SKM-1 (cell line): ENCODE data around the gene ANXA3.

Source experiments
- DNase-seq: peaks from one replicate; lab custom pipeline; 2025; ENCODE audit not compliant: unreplicated experiment; lab: John Stamatoyannopoulos, UW

ANXA3 gene

DNA sequence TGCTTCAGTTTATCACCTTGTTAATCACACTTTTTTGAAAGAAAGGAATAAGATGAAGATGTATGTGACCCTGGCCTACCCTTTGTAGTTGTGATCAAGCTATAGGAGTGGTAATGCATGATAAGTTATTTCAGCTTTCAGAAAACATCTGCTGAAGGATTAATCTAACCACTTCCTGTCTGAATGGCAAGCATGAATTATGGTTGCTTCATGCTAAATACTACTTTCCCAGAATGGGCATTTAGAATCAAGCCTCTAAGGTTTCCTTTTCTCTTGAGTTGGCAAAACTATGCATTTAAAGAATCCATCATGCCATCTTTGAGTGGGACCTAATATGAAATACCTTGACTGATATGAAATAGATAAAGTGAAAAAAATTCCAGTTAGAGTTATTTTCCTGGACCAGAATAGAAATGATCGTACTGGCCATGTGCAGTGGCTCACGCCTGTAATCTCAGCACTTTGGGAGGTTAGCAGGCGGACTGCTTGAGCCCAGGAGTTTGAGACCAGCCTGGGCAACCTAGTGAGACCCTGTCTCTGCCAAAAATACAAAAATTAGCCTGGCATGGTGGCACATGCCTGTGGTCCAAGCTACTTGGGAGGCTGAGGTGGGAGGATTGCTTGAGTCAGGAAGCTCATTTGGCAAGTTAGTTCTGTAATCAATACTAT lies 59.1 kb downstream of the ANXA3 start:
- DNase-seq = peak; percentile 23

DNA sequence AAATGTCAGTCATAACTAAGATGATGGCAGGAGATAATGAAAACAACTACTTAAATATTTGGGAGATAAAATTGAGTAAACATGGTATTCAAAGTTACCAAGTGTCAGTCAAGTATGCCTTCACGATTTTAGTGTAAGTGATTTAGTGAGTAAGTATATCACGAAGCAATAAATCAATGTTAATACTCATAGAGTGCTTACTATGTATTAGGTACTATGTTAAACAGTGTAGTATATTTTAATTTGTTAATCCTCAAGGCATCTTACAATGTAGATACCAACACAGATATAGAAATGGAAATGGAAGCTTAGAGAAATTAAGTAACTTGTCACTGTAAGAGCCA lies 59.6 kb downstream of the ANXA3 start:
- no peak for DNase-seq

DNA sequence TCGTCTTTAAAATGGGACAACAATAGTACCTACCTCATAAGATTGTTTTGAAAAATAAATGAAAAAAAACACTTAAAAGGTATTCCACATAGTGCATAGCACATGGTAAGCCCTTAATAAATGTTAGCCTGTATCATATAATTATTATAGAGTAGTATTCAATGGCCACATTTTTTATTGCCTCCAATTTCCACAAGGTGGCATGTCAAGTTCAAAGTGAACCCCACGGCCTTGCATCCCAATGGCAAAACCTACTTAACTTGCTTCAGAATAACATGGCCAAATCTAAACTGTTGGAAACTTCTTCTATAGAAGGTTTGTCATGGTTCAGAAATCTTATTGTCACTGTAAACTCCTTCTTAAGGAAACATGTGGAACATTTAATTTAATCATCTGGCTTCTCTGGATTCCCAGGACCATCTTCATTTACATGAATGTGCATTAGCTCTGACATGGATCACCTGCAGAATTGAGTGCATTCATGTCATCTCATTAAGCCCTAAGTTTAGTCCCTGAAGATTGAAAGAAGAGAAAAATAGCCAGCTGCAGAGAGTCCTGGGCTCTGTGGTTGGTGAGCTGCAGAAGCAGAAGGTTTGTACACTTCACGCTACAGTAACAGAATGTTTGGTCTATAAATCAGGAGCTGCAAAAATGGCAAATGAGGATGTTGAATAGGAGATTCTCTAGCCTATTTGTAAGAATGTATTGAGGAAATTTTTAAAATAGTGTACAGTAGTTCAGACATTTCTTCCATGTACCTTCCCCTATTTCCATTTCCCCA lies 61.0 kb downstream of the ANXA3 start:
- DNase-seq = peak; percentile 11

DNA sequence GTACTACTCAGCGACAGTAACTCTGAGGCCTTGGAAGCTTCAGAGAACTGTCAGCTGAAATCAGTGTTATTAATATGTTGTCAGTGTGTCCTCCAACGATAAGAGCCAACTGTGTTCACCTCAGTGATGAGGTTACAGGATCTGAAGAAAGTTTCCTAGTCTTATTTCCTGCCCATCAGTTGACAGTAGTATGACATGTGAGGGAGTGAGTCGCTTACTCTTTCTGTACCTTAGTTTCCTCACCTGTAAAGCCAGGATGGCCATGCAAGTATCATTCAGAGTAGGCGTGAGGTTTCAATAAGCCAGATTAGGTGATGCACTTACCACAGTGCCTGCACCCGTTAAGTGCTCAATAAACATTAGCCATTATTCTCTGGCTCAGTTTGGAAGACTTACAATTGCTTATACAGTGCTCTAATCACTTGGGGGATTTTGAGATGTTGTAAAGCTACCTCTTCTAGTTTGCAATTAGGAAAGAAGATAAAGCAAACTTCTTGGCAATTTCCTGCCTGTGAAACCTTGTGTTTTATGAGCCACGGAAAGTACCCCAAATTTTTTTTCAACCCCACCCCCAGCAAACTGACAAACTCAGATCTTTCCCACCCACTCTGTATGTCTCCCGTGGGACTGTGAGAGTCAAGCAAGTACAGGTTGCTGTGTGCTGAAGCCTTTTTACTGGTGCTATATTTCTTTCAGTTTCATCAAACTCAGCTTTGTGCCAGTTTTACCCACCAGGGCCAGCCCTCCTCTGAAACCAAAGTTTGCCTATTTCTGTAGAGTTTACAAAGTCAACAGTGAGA lies 62.2 kb downstream of the ANXA3 start:
- DNase-seq = no peak

DNA sequence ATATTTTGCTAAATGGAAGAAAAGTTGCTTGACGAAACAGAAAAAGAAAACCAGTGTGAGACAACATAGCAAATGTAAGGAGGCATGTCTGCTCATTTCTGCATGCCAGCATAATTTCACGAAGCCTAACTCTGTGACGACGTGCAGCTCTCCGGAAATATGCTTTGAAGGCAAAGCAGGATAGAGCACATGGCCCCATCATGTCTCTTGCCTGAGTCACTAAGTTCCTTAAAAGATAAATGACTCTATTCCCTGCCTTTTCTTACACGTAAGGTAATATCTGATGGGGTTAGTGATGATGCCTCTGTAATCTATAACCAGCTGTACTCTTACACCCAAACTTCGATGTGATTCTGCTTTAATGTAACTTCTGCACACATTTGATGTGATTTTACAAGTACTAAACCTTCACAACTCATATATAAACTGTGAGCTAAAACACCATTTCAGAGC lies 64.5 kb downstream of the ANXA3 start:
- no peak for DNase-seq

DNA sequence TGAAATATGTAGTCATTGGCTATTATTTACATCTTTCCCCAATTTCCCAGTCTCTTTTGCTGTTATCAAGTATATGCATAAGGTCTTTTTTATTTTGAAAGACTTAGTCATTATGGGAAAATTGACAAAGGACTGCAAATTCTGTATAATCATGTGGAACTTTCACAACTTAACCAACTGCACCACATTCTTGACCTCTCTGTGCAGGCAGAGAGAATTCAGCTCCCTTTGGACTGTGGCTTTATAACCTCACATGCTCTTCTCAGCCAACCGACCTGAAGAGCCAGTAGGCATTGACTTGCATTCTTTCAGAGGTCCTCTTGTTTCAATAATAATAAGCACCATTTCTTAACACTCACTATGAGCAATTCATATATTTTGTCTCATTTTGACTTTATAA lies 66.9 kb downstream of the ANXA3 start:
- no peak for DNase-seq

DNA sequence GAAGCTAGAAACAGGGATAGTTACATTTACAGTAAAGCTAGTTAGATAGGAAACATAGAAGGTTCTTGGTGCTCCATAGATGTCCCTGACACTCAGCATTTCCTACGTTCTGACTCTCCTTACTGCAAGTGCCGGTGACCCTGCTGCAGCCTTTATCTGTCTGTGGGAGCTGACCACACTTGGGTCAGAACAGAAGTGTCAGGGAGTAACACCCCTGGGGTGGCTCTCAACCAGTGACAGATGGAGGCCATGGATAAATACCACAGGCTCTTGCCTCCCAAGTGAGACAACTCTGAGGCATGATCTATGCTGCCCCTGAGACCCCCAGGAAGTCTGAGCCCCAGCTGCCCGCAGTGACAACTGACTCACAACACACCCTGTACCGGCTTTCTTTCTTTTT lies 69.8 kb downstream of the ANXA3 start:
- no peak for DNase-seq

DNA sequence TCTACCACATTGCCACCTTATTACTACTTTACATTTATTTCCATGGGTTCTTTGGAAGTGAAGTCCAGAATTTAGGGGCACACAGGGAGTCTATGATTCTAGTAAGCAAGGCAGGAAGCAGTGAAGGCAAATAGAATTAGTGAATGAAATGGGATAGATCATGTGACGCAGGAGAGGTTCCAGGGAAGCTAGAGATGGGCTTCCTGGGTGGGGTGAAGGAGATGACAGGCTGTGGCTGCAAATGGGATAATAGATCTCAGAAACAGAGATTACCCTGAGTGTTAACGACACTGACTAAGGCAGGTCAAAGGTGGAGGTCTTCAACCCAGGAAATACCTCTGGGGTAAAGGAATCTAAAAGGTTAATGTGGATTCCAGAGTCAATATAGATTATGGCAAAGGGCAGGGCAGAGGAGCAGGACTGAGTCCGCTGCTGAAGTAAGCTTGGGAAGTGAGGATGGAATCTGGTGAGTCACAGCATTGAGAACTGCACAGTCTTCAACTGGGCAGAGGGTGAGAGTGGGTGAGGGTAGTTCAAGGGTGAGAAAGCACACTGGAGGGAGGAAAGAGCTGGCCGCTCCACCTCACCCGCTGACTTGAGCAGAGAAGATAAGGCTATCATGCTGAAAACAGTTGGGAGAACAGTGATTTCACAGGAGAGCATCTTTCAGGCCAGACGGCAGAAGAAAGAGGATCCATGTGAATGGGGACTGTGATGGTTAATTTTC lies 70.8 kb downstream of the ANXA3 start:
- no peak for DNase-seq

DNA sequence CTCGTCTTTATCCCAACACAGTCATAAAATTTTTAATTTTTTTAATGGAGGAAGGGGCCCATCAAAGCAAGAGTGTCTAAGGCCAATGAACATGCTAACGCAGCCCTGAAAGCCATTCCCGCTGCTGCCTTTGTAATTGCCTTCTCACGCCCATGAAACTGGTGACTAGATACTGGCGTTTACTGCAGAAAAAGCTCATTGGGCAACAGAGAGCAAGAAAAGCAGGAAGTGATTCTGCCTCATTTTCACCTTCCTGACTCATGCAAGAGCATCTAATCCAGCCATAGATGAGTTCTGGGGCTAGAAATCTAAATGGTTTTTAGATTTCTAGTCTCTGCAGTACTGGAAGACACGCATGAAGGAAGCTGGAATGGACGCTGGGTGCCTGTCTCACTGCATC lies 72.5 kb downstream of the ANXA3 start:
- no peak for DNase-seq

DNA sequence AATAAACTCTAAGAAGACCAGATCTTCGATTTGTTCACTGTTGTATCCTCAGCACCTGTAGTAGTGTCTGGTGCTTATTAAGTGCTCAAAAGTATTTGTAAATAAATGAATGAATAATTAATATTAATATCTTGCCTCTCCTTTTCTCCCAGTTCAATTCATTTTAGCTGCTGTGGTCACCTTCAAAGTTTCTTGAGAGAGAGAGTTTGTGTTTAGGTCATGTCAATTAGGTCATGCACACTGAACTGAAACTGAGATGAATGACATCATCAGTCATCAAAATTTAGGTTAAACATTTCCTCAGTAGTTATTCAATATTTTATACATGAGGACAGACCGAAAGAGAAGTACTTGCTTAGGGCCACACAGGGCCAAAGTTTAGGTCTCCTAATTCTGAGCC lies 73.5 kb downstream of the ANXA3 start:
- DNase-seq = no peak

DNA sequence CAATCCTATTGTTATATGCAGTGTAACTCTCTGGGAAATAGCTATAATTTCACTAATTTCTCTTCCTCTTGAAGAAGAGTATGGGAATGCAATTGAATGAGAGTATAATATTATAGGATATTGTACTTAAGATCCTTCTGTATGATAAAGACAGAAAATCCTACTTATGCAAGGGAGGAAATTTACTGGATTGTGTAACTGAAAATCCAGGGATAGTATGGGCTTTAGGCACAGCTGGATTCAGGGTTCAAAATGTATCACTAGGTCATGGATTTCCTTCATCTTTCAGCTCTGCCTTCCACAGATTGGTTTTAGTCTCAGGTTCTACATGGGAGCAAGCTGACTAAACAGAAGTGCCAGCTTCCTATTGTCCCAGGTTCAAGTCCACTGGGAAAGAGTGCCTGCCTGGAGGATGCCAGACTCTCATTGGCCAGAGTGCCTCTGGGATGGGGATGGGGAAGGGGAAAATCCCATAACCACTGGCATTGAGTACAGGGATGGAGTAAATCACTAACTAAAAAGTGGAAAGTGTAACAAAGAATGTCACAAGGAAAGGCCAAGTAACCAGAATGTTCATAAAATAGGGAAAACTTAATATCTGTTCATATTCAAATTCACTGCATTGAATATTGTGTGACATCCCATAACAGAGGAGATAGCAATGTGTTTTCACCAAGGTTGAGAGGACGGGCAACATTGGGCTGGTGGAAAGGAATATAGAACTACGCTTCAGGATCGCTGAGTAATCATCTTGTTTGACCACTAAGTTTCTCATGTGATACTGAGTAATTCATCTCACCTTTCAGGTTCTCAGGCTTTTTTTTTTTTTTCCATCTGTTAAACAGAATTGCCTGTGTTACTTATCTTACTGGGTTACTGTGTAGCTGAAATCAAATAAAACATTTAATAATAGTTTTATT lies 75.7 kb downstream of the ANXA3 start:
- no peak for DNase-seq

DNA sequence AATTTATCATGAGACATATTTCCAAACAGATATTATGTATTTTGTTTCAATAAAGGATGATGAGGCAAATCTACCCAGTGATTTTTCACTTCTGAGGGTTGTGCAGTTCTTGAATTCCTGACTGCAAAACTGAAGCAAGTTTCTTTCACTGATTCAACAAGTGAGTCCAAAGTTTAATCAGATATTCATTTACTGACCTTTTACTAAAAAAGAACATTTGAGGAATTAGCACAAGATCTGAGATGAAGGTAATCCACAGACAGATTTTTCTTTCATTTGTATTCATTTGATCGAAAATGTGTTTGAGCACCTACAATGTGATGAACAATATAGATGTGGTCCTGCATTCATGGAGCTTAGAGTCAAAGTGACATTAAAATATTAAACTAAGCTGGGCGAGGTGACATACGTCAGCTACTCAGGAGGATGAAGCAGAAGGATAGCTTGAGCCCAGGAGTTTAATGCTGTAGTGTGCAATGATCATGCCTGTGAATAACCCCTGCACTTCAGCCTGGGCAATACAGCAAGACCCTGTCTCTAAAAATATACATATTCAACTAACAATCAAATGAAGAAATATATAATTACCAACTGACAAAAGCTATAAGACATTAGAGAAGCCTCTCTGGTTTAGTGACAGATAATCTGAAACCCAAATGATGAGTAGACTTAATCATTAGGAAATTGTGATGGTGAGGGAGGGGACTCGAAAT lies 76.6 kb downstream of the ANXA3 start:
- no peak for DNase-seq

DNA sequence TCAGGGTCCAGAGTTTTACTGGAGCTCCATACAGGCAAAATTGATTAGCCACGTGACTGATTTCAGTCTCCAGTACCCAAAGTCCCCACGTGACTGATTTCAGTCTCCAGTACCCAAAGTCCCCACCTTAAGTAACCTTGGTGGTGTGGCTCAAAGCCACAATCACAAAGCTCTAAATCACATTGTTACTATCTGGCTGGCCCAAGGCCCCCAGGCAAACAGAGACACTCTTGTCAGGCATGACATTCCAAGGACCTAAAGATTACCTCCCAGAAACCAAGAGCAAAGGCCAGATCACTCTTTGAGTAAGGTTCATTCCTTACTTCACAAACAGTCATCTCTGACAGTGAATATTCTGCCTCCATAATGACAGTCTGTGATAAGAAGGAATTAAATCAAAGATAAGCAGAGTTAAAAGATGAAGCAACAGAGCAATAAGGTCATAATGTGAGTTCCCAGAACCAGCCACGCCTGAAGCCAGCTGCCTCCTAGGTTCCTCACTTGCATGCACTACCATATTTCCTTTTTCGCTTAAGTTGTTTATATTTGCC lies 78.5 kb downstream of the ANXA3 start:
- no peak for DNase-seq

DNA sequence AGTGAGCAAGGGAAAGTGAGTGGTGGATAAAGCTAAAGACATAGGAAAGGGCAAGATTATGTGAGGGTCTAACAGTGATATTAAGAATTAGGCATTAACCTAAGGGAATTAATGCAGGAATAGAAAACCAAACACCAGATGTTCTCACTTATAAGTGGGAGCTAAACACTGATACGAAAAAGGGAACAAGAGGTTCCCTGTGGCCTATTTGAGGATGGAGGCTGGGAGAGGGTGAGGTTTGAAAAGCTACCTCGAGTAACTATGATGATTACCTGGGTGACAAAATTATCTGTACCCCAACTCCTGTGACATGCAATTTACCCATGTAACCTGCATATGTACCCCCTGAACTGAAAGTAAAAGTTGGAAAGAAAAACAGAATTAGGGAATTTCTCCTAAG lies 79.0 kb downstream of the ANXA3 start:
- DNase-seq = no peak

DNA sequence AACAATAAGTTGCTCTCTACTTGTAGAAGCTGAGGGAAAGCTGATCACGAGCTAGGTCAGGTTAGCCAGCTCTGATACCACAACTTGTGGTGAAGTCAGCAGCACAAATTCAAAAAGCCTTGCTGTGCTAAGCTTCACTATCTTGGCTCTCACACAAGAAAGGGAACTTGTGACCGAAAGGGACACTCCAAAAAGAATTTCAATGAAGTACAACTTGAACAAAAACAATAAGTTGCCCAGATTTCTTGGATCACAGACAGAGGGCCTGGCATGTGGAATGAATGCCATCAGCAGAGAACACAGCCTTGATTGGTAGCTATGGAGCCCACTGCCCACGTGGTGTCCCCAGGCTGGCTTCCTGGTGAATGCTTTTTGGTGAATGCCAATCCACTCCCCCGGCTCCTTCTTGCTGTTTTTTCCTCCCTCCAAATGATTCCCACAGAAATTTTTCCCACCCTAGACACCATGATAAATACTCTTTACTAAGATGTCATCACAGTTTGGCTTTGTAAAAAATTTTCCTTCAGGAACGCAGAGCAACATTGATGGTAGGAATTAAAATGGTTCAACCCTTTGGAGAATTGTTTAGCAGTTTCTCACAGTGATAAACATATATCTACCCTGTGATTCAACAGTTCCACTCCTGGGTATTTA lies 82.6 kb downstream of the ANXA3 start:
- no peak for DNase-seq

DNA sequence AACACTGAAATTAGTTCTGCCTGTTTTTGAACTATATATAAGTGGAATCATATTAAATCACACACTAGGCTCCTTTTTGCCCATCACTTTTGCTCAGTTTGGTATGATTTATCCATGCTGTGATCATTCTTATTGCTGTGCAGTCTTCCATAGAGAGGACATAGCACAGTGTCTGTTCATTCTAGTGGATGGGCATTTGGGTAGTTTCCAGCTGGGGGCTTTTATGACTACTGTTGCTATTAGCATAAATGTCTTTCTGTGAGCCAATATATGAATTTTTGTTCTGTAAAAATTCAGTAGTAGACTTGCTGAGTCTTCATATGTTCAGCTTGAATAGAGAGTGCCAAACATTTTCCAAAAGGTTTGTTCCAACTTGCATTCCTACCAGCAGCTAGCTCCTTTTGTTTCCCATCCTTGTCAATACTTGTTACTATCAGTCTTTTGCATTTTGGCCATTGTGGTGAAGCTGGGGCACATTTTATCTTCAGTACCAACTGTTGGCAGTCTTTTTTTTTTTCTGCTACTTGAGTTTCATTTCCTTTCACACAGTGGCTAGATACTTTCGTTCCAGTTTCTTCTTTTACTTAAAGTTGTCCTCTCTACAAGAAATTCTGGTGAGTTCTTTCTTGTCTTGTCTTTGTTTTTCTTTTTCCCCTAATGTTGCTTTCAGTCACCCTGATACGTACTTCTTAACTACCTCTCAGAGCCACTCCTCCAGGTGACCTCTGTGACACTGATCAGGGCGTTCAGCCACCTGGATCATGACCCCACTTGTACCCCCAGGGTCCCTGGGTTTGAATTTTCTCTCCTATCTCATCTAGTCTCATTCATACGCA lies 87.0 kb downstream of the ANXA3 start:
- no peak for DNase-seq

DNA sequence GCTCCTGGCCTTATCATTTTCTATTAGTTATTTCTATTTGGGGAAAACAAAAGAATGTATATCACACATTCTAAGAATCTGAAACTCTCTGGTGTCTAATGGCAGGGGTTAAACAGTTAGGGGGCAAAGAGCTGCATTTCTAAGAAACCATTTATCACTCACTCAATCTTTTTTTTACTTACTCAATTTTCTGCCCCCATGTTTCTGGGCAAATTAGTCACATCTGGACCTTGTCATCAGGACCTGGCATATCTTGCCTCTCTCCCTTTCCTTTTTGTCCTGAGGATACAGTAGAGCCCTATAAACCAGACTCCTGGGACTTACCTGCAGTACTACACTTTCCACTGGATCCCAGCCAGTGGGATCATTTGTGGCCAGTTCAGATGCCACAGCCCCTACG lies 89.1 kb downstream of the ANXA3 start:
- DNase-seq = no peak

DNA sequence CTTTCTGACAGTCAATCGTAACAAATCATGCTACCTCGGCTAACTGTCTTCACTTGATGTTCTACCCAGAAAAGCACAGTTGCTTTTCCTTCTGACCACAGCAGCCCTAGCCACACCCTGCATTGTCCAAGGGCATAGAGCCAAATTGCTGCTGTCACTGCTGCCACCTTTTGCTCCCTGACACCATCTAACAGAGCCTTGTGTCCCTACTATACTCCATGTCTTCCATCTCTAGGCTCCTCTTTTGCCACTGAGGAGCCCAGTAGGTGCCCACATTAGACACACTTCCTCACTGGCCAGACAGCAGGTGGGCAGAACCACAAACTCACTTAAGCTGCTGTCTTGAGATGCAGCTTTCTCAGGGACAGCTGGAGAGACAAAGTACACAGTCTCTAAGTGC lies 91.4 kb downstream of the ANXA3 start:
- no peak for DNase-seq
